ENCODE measurements around the gene CTNND2.

DNA sequence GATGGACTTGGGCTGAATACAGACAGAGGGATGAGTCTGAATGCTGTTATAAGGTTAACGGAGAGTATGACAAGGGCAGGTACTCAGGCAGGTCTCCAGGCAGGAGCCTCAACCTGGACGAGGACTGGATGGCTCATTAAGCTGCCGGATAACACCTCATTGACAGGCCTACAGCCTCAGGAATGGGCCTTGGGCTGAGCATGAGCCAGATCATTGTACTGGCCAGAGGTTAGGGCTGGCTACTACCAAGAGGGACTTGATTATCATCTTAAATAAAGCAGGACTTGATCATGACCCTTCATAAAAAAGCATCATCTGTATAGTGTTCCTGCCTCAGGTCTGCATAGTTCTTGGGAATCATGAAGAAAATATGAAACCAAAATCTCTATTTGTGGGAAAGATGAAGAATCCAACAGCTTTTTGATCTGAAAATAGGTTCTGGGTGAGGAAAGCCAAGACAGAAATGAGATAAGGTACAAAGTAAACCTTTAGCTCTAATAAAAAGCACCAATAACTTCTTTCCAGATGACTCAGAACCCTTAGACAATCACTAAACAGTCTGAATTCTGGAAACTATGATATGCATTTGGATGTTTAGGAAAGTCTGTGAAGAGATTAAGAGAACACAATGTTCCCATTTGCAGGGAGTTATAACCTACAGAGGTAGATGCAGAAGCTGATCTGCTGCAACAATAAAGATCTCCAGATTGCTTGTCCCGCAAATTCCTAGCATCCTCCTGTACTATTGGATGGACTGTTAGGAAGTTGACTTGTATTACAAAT, 343.1 kb downstream of the CTNND2 start:
- TF ChIP-seq CTCF (IDR thresholded peaks at IDR 0.05) (no peak), POLR2AphosphoS5 (IDR thresholded peaks at IDR 0.05; ENCODE audit: low read depth, low read length) (no peak), EZH2phosphoT487 (IDR thresholded peaks at IDR 0.05; ENCODE audit: borderline replicate concordance, low read depth) (no peak), MXI1 (IDR thresholded peaks at IDR 0.05; ENCODE audit: low read depth, low read length) (no peak), MAX (IDR thresholded peaks at IDR 0.05; ENCODE audit: low read depth) (no peak), RAD21 (IDR thresholded peaks at IDR 0.05; ENCODE audit: low read length) (no peak), USF2 (IDR thresholded peaks at IDR 0.05; ENCODE audit: borderline replicate concordance, low read depth, low read length) (no peak), GABPA (IDR thresholded peaks at IDR 0.05; ENCODE audit: low read depth) (no peak), NFIC (IDR thresholded peaks at IDR 0.05; ENCODE audit: borderline replicate concordance) (no peak), RCOR1 (IDR thresholded peaks at IDR 0.05; ENCODE audit: low read length) (no peak), ZBTB33 (IDR thresholded peaks at IDR 0.05; ENCODE audit: borderline replicate concordance, low read depth) (no peak)

Measured in SK-N-SH (cell line).